ENCODE results near the gene HBG1.

The HBG1 gene

DNA sequence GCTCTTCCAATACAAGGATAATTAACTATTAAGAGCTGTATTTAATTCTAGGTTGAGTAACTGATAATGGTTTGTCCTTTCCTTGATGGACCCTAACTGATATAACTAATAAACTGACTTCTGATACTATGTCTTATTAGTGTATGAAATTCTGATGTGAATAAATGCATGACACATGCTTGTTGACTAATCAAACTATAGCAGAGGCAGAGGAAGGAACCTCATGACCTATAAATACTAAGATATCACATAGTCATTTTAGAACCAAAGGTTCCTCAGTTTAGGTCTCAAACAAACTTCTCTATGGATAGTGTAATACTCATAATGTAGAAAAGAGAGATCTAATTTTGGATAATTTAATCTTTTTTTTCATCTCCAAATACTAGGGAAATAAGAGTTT, 10.6 kb downstream of the HBG1 start:
- TF ChIP-seq CEBPB (IDR thresholded peaks at IDR 0.05) (no peak), RAD21 (IDR thresholded peaks at IDR 0.05; ENCODE audit: low read depth) (no peak), TEAD4 (IDR thresholded peaks at IDR 0.05) (no peak), ZBTB7A (IDR thresholded peaks at IDR 0.05; ENCODE audit: low read depth) (no peak), FOXM1 (IDR thresholded peaks at IDR 0.05; ENCODE audit: borderline replicate concordance, low read depth) (no peak), EGR1 (IDR thresholded peaks at IDR 0.05) (no peak), NFIC (IDR thresholded peaks at IDR 0.05) (no peak), TCF12 (IDR thresholded peaks at IDR 0.05; ENCODE audit: low read depth) (no peak), YY1 (IDR thresholded peaks at IDR 0.05; ENCODE audit: low read depth) (no peak), EP300 (IDR thresholded peaks at IDR 0.05; ENCODE audit: borderline replicate concordance) (no peak), TAF1 (IDR thresholded peaks at IDR 0.05; ENCODE audit: low read depth) (no peak)
- TF ChIP-seq, protein P1, sequence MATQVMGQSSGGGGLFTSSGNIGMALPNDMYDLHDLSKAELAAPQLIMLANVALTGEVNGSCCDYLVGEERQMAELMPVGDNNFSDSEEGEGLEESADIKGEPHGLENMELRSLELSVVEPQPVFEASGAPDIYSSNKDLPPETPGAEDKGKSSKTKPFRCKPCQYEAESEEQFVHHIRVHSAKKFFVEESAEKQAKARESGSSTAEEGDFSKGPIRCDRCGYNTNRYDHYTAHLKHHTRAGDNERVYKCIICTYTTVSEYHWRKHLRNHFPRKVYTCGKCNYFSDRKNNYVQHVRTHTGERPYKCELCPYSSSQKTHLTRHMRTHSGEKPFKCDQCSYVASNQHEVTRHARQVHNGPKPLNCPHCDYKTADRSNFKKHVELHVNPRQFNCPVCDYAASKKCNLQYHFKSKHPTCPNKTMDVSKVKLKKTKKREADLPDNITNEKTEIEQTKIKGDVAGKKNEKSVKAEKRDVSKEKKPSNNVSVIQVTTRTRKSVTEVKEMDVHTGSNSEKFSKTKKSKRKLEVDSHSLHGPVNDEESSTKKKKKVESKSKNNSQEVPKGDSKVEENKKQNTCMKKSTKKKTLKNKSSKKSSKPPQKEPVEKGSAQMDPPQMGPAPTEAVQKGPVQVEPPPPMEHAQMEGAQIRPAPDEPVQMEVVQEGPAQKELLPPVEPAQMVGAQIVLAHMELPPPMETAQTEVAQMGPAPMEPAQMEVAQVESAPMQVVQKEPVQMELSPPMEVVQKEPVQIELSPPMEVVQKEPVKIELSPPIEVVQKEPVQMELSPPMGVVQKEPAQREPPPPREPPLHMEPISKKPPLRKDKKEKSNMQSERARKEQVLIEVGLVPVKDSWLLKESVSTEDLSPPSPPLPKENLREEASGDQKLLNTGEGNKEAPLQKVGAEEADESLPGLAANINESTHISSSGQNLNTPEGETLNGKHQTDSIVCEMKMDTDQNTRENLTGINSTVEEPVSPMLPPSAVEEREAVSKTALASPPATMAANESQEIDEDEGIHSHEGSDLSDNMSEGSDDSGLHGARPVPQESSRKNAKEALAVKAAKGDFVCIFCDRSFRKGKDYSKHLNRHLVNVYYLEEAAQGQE (IDR thresholded peaks at IDR 0.05; ENCODE audit: low read depth): no peak
- TF ChIP-seq, protein P2, sequence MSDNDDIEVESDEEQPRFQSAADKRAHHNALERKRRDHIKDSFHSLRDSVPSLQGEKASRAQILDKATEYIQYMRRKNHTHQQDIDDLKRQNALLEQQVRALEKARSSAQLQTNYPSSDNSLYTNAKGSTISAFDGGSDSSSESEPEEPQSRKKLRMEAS (IDR thresholded peaks at IDR 0.05): no peak
- TF ChIP-seq, protein P3, sequence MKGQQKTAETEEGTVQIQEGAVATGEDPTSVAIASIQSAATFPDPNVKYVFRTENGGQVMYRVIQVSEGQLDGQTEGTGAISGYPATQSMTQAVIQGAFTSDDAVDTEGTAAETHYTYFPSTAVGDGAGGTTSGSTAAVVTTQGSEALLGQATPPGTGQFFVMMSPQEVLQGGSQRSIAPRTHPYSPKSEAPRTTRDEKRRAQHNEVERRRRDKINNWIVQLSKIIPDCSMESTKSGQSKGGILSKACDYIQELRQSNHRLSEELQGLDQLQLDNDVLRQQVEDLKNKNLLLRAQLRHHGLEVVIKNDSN (IDR thresholded peaks at IDR 0.05): no peak

DNA sequence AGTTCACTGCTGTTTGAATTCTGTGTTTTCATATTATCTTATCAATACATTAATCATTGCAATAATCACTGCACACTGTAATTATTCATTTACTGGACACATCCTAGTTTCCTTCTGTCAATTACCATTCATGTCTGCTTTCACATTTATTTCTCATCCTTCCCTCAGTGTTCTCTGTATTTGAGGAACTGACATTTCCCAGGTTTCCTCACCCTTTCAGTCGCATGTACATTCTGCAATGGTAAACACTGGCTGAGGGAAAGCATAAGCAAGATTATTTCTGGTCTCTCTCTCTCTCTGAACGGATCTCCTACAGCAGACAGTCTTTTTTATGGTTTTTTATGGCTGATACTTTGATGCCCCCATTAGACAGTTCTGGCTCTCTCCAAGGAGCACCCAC, 11.2 kb downstream of the HBG1 start:
- TF ChIP-seq, protein P1 (IDR thresholded peaks at IDR 0.05; ENCODE audit: low read depth): no peak
- no peak for TF ChIP-seq EP300 (IDR thresholded peaks at IDR 0.05; ENCODE audit: borderline replicate concordance)
- TF ChIP-seq, protein P3 (IDR thresholded peaks at IDR 0.05): no peak

DNA sequence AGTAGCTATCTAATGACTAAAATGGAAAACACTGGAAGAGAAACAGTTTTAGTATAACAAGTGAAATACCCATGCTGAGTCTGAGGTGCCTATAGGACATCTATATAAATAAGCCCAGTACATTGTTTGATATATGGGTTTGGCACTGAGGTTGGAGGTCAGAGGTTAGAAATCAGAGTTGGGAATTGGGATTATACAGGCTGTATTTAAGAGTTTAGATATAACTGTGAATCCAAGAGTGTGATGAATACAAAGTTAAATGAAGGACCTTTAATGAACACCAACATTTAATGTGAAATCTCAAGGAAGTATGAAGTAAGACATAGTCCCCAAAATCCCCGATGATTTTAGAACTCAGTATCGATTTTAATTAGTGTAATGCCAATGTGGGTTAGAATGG, 12.2 kb downstream of the HBG1 start:
- TF ChIP-seq, protein P1 (IDR thresholded peaks at IDR 0.05; ENCODE audit: low read depth): no peak
- TF ChIP-seq RAD21 (IDR thresholded peaks at IDR 0.05; ENCODE audit: low read depth) (no peak), CREB1 (IDR thresholded peaks at IDR 0.05; ENCODE audit: low read depth) (no peak), TAF1 (IDR thresholded peaks at IDR 0.05; ENCODE audit: low read depth) (no peak), EGR1 (IDR thresholded peaks at IDR 0.05) (no peak), TEAD4 (IDR thresholded peaks at IDR 0.05) (no peak), FOXM1 (IDR thresholded peaks at IDR 0.05; ENCODE audit: borderline replicate concordance, low read depth) (no peak), CEBPB (IDR thresholded peaks at IDR 0.05) (no peak), YY1 (IDR thresholded peaks at IDR 0.05; ENCODE audit: low read depth) (no peak), EP300 (IDR thresholded peaks at IDR 0.05; ENCODE audit: borderline replicate concordance) (no peak), NFIC (IDR thresholded peaks at IDR 0.05) (no peak), TCF12 (IDR thresholded peaks at IDR 0.05; ENCODE audit: low read depth) (no peak), ZBTB7A (IDR thresholded peaks at IDR 0.05; ENCODE audit: low read depth) (no peak)
- TF ChIP-seq, protein P3 (IDR thresholded peaks at IDR 0.05): no peak
- TF ChIP-seq, protein P2 (IDR thresholded peaks at IDR 0.05): no peak

DNA sequence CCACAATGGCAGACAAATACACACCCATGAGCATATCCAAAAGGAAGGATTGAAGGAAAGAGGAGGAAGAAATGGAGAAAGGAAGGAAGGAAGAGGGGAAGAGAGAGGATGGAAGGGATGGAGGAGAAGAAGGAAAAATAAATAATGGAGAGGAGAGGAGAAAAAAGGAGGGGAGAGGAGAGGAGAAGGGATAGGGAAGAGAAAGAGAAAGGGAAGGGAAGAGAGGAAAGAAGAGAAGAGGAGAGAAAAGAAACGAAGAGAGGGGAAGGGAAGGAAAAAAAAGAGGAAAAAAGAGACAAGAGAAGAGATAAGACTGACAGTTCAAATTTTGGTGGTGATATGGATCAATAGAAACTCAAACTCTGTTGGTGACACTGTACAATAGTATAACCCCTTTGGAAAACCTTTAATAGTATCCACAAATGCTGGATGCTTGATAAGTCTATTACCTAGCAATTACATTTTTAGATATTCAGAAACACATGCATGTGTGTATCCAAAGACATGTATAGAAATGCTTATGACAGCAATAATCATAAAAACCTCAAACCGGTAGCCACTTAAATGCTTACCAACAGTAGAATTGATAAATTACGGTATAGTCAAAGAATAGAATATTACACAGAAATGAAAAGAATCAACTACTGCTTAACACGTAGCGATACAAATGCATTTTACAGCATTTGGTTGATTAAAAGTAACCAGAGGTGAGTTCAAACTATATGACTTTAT, 14.1 kb downstream of the HBG1 start:
- TF ChIP-seq, protein P1 (IDR thresholded peaks at IDR 0.05; ENCODE audit: low read depth): no peak
- no peak for TF ChIP-seq TAF1 (IDR thresholded peaks at IDR 0.05; ENCODE audit: low read depth)
